Nephron progenitor cell (in vitro differentiated cells): ENCODE results near the gene ITGB1BP2.

Experiments used
- DNase-seq: peaks from one replicate; pipeline ENCODE4 v3.0.0; 2021
- H3K27ac Mint-ChIP-seq: 2 replicates; pipeline ENCODE4 v1.8.0; 2021; ENCODE audit warnings: mild to moderate bottlenecking, moderate library complexity, mixed read lengths
- H3K27me3 Mint-ChIP-seq: 2 replicates; pipeline ENCODE4 v1.8.0; 2021; ENCODE audit warnings: mild to moderate bottlenecking, low read depth, mixed read lengths; ENCODE audit not compliant: poor library complexity
- H3K36me3 Mint-ChIP-seq: 2 replicates; pipeline ENCODE4 v1.8.0; 2021; ENCODE audit warnings: low read depth, mixed read lengths
- H3K4me1 Mint-ChIP-seq: 2 replicates; pipeline ENCODE4 v1.8.0; 2021; ENCODE audit warnings: mixed read lengths
- H3K4me3 Mint-ChIP-seq: 2 replicates; pipeline ENCODE4 v1.8.0; 2021; ENCODE audit warnings: mild to moderate bottlenecking, moderate library complexity, mixed read lengths
- H3K9me3 Mint-ChIP-seq: 2 replicates; pipeline ENCODE4 v1.8.0; 2021; ENCODE audit warnings: mild to moderate bottlenecking, moderate library complexity, mixed read lengths
- CTCF ChIP-seq: fragments of 200-600 bp; sonication (generic); IDR thresholded peaks from 2 replicates; pipeline ENCODE4 v1.5.0; 2021; ENCODE audit warnings: antibody characterized with exemption

Gene ITGB1BP2

GRCh38 chrX:71301195-71301924 lies at the start of gene ITGB1BP2:
Gene ITGB1BP2, plus strand, starts transcription at chrX:71301750. Its CDS starts 57 bp downstream, at chrX:71301807.
- Mint-ChIP-seq H3K27ac (peak within 1 kb of the TSS; percentile 90), H3K36me3 (peaks cover 49% of the 10 kb centered on the region), H3K4me3 (no peak within 1 kb of the TSS), H3K9me3 (peaks cover 54% of the 10 kb centered on the region), H3K27me3 (no peaks in the 10 kb centered on the region), H3K4me1 (no peaks in the 10 kb centered on the region)
- DNase-seq, result no peak
- no peak for TF ChIP-seq CTCF

DNA sequence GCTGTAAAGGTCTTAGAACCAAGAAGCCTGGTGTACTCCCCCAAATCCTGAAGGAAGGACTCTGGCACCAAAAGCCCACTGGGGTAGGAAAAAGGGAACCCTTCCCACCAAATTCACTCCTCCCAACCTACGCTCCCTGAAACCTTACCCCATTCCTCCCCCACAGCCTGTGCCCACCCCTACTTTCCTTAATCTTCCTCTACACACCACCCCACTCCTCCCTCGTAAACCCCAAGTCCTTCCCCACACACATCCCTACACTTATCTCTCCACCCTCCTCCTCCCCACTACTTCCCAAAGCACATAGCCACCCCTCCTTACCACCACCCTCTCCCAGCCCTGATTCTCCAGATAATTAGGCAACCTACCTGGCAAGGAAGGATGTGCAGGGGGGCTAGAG lies 49.3 kb upstream of the ITGB1BP2 start:
- peaks cover 34% of the 10 kb centered on the region for H3K36me3 Mint-ChIP-seq
- DNase-seq, result no peak

GRCh38 chrX:71253253-71254091 lies 48.1 kb upstream of the ITGB1BP2 start:
- peak; percentile 61 for DNase-seq
- H3K4me3 Mint-ChIP-seq, result peak overlapping the region; percentile 97
- H3K9me3 Mint-ChIP-seq, result peaks cover 45% of the 10 kb centered on the region
- H3K27ac Mint-ChIP-seq, result peak overlapping the region; percentile 48
- peaks cover 23% of the 10 kb centered on the region for H3K36me3 Mint-ChIP-seq
- H3K27me3 Mint-ChIP-seq, result no peaks in the 10 kb centered on the region
- H3K4me1 Mint-ChIP-seq, result peaks cover 45% of the 10 kb centered on the region
- TF ChIP-seq CTCF, result peak; percentile 20

More for the DNA sequence above, 49.3 kb upstream of the ITGB1BP2 start:
- no peak for TF ChIP-seq CTCF
- Mint-ChIP-seq H3K9me3 (peaks cover 54% of the 10 kb centered on the region), H3K27ac (peak overlapping the region; percentile 66), H3K27me3 (no peaks in the 10 kb centered on the region), H3K4me3 (peak overlapping the region; percentile 97), H3K4me1 (peaks cover 45% of the 10 kb centered on the region)

DNA sequence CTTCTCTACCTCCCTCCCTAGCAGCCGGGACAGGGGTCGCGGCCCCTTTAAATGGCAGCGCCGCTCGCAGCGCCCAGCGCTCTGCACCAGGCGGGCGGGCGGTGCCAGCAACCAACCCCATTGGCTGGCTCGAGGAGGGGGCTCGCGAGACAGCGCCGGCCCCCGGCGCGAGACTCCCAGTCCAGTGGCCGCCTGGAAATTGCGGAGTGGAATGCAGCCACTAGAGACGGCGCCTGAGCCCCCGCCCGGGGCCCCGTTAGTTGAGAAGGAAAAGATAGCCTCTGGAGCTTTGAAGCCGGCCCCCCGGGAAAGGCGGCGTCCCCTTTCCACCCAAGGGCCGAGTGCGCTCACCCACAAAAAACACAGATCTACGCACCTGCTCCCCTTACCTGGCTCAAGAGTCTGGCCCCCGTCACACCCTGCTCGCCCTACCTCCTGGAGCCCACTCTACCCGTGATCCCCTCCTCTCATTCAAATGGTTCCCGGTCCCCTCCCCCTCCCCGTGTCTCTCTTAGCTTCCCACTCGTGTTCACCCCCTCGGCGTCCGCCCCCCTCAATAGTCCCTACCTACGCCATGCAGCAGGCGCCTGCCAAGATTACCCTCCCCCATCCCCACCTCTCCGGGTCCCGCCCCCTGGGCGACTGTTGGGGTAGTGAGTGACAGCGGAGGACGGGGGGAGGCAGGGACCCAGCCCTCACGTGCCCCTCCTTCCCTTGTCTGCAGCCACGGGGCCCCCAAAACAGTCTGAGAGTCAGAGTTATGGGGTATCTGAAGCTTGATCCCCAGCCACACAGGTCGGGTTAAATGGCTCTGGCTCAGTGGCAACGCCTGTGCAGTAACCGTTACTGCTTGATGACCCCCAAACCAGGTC lies 47.2 kb upstream of the ITGB1BP2 start, which contains the start of gene ZMYM3:
Gene ZMYM3, minus strand, starts transcription at position 49 of the 872 bp plus-strand sequence. CDS start 885 bp downstream, outside the sequence.
- peaks cover 14% of the 10 kb centered on the region for H3K36me3 Mint-ChIP-seq
- TF ChIP-seq CTCF, result no peak
- H3K4me3 Mint-ChIP-seq, result peak within 1 kb of the TSS; percentile 97
- peak; percentile 86 for DNase-seq
- peaks cover 45% of the 10 kb centered on the region for H3K4me1 Mint-ChIP-seq
- peak within 1 kb of the TSS; percentile 57 for H3K27ac Mint-ChIP-seq
- H3K9me3 Mint-ChIP-seq, result peaks cover 37% of the 10 kb centered on the region
- no peaks in the 10 kb centered on the region for H3K27me3 Mint-ChIP-seq

- DNase-seq, result no peak
- H3K4me1 Mint-ChIP-seq, result peaks cover 32% of the 10 kb centered on the region
- peaks cover 29% of the 10 kb centered on the region for H3K9me3 Mint-ChIP-seq
- peaks cover 2% of the 10 kb centered on the region for H3K36me3 Mint-ChIP-seq
- no peak for TF ChIP-seq CTCF
- H3K4me3 Mint-ChIP-seq, result peak overlapping the region; percentile 97
- H3K27me3 Mint-ChIP-seq, result no peaks in the 10 kb centered on the region
- H3K27ac Mint-ChIP-seq, result peak overlapping the region; percentile 68
These were observed 45.5 kb upstream of the ITGB1BP2 start for GRCh38 chrX:71256051-71256450.
